ENCODE measurements around the gene IGFL3.

GRCh38 chr19:46111376-46111775 is 13.1 kb downstream of the IGFL3 start:
- no peak for TF ChIP-seq CTCF (IDR thresholded peaks at IDR 0.05; ENCODE audit: insufficient read depth, low read depth, low read length)
- no peak for TF ChIP-seq EZH2 (IDR thresholded peaks at IDR 0.05; ENCODE audit: insufficient read depth, low read length)

Measured in astrocyte (in vitro differentiated cells and primary cell).